ENCODE results near the gene TP53I11. TPM values are rescaled to one million over a fixed set of nuclear protein-coding genes. Genes with fewer than 3 reads are reported as not detected.

The TP53I11 gene
- total and polyA plus RNA-seq, 2 experiments from 2014 or later = 23.5 to 43.9 TPM

GRCh38 chr11:44943118-44943517, 7.6 kb downstream of the TP53I11 start:
- peaks cover 33% of the 10 kb centered on the region for H3K27me3 Mint-ChIP-seq (ENCODE audit: insufficient read depth, low read depth, poor library complexity)
- Histone ChIP-seq H2AFZ (no peak overlapping the region), H3K9me2 (ENCODE audit: insufficient read depth) (no peaks in the 10 kb centered on the region), H3K36me3 (ENCODE audit: insufficient read depth) (no peaks in the 10 kb centered on the region), H3K27ac (ENCODE audit: low read depth) (no peak overlapping the region), H3K4me1 (ENCODE audit: insufficient read depth) (peaks cover 38% of the 10 kb centered on the region), H3K79me2 (replicated peaks; ENCODE audit: insufficient read depth) (no peaks in the 10 kb centered on the region), H3K4me3 (no peak overlapping the region), H3F3A (replicated peaks; ENCODE audit: low read depth) (0 out of 2 replicates have a peak, but pooled peaks cover 3% of the 10 kb centered on the region), H4K20me1 (replicated peaks; ENCODE audit: insufficient read depth) (no peaks in the 10 kb centered on the region), H3K4me2 (no peak overlapping the region), H3K27me3 (ENCODE audit: insufficient read depth) (no peaks in the 10 kb centered on the region)
- peaks cover 78% of the 10 kb centered on the region for H3K4me1 Mint-ChIP-seq
- peaks cover 5% of the 10 kb centered on the region; the same call in 2 of the 3 replicates for H3K9me3 Mint-ChIP-seq
- TF ChIP-seq NANOG (IDR thresholded peaks at IDR 0.05; ENCODE audit: borderline replicate concordance) (no peak), REST (IDR thresholded peaks at IDR 0.05; ENCODE audit: unreplicated experiment) (no peak), ZNF462 (CRISPR knock-in tag; IDR thresholded peaks at IDR 0.05) (no peak), POLR2AphosphoS5 (IDR thresholded peaks at IDR 0.05; ENCODE audit: low read depth) (no peak), JUNB (IDR thresholded peaks at IDR 0.05; ENCODE audit: unreplicated experiment) (no peak), EZH2phosphoT487 (IDR thresholded peaks at IDR 0.05; ENCODE audit: unreplicated experiment) (no peak), EZH2 (IDR thresholded peaks at IDR 0.05; ENCODE audit: low read depth, unreplicated experiment) (no peak), STAT1 (IDR thresholded peaks at IDR 0.05; ENCODE audit: unreplicated experiment) (no peak), CREB1 (CRISPR knock-in tag; IDR thresholded peaks at IDR 0.05; ENCODE audit: low read depth) (no peak)
- H3K36me3 Mint-ChIP-seq (ENCODE audit: low read depth) = peaks cover 12% of the 10 kb centered on the region
- H3K4me3 Mint-ChIP-seq = no peak overlapping the region
- no peak for DNase-seq (ENCODE audit: low spot score)
- H3K27ac Mint-ChIP-seq = no peak overlapping the region; the same call in 1 of the 2 replicates
- no peak for ATAC-seq

Measured in GM23338 (cell line).